NCI-H146 treated with DMSO at 0.1 percent for 48 hours (cell line): ENCODE results near the gene PTPRE.

Experiments
- DNase-seq: peaks from one replicate; lab custom pipeline; 2025; ENCODE audit not compliant: unreplicated experiment; lab: John Stamatoyannopoulos, UW

Gene PTPRE

DNA sequence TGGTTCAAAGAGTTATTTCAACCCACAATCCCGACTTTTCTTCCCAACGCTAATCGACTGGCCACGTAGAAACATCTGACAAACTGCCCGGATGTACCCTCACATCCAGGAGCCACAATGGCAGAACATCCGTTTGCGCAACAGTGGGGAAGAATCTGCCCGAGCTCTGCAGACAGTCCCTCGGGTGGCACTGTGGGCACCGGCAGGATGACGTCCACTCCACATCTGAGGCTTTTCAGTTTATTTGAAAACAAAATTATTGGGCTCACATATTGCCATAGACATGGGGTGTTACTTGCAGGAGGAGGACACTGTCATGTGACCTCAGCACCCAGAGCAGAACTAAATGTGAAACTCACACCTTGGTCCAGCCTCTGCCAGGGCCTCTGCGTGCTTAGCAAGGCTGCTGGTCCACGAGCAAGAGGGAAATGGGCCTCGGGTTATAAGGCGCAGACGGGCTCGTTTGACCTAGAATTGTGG lies 135.3 kb downstream of the PTPRE start:
- no peak for DNase-seq

DNA sequence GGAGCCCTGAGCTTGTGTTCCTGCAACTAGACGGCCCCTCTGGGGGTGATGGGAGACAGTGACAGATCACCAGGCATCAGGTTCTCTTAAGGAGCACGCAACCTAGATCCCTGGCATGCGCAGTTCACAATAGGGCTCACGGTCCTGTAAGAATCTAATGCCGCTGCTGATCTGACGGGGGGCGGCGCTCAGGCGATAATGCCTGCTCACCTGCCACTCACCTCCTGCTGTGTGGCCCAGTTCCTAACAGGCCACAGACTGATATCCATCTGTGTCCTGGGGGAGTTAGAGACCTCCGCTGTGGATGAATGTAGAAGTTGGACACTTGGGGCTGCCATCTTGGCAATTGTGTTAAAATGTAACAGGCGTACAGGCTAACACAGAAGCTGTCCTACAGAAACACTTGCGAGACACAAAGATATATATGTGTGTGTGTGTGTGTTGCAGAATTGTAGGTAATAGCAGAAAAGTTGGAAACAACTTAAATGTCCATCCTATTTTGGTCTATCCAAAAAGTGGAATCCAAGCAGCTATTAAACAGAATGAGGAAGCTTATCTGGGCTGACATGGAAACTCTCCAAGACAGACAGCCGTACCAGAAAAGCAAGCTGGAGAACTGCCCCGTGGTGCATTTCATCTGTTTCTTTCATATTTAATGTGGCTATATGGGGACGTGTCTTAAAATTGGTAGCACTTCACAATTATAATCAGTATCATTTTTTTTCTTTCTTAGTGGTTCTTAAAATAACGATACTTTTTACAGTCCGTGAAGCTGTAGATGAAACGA lies 136.5 kb downstream of the PTPRE start:
- no peak for DNase-seq

DNA sequence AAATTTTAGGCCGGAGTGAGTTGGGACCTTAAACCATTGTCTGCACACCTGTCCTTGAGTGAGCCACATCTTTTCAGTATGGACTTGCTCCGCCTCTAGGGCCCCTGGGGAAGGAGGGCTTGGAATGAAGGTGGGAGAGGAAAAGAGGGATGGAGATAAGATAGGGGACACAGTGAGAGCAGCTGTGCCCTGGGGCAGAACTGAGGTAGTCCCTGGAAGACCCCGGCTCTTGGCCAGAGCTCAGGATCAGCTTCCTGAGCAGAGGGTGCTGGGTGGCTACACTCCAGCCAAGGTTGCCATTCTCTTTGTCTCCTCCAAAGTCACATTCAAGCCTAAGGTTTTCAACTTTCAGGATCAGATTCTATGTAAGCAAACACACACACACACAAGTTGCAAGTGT lies 137.3 kb downstream of the PTPRE start:
- no peak for DNase-seq

DNA sequence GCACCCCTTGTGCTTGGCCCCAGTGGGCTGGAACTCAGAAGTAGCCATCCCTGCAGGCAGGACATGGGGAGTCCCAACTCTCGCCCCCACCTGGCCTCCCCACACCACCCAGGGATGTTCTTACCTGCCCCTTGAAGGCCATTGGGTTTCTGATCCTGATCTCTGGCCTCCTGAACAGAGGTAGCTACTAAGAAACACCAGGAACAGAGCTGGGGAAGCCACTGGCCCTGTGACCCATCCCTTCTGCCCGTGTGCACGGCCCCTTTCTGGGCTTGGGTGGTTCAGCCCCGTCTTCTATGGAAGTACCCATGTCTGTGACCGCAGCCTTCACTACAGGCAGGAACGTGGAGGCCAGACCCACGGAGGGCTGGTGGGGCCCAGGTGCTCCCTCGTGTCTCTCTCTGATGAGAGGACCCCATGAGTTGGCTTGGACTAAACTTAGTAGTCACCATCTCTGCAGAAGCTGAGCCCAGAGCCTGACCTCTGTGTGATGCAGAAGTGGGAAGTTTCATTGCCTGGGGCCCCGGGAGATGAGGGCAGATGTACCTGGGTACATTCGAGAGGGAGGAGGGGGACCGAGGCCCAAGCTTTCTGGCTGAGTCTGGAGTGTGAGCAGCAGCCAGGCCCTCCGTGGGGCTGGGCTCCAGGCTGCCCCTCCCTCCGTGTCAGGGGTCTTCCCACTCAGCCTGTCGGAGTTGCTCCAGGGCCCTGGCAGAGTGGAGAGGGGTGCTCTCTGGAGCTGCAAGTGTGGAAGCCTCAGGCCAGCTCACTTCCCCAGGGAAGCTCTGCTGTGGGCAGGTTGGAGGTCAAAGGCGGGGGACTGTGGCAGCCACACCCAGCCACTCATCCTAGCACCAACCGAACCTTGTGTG lies 138.3 kb downstream of the PTPRE start:
- no peak for DNase-seq

DNA sequence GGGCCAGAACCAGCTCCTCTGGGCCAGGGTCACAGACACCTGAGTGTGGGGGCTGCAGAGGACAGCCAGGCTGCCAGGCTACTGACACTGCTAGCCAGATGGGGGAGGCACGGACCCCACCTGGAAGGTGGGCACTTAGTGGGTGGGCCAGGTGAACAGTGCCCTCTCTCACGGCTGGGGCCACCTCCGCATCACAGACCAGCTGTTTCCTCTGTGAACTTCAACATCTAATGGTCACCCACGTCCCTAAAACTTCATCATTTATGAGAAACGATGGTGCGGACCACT lies 138.9 kb downstream of the PTPRE start:
- no peak for DNase-seq

DNA sequence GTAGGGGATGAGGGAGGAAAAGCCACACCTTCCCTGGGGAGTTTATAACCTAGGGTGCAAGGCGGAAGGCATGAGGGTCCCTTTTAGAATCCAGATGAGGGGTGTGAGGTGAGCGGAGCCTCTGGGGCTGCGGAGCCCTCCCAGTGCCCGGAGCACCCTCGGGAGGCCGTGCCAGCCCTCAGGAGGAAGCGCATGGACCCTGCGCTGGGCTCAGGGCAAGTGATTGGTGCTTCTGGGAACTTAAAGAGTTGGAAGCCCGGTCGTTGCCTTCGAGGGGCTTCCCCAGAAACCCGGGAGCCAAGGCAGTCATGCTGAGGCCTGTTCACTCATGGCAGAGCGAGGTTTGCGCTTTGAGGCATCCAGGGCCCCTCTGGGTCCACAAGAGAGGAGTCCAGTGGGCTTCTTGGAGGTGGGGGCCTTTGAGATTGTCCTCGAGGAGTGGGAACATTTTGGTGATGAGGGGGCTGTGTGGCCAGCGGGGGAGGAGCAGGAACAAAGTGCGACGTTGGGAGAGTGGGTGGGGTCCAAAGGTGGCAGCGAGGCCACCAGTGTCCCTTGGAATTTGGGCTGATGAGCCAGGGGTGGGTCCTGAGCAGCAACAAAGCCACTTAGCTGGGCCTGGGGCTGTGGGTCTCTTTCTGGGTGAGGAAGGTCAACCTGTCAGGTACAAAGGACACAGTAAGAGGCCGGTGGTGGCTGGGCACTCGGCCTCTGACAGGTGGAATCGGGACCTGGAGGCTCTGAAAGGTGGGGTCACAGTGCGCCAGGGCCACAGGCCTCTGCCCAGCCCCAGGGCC lies 139.5 kb downstream of the PTPRE start:
- no peak for DNase-seq

DNA sequence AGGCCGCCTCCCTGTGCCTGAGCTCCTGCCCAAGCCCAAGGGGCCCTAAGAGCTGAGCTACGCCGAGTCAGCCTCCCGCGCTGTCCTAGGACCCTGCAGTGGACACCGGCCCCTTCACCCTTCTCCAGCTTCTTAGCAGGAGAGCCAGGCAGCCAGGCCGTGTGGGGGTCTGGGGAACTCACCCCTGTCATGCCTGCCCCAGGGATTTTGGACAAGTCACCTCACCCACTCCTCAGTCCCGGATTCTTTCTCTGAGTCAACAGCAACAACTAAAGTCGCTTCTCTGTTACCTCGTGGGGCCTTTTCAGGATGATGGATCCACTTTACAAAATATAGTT lies 140.0 kb downstream of the PTPRE start:
- DNase-seq, result no peak

DNA sequence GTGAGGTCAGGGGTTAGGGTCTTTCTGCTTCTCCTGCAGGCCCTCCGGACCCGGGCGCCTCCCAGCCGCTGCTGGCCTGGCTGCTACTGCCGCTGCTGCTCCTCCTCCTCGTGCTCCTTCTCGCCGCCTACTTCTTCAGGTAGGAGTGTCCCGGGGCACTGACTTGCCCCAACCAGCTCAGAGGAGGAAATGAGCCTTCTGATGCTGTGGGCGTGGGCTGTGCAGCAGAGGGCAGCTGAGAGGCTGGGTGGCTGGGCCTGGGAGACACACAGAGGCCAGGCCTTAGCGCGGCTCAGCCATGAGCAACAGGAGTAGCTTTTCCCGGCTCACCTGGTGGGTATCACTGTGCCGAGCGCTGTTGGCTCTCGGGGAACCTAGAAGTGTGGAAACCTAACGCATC lies 140.4 kb downstream of the PTPRE start:
- DNase-seq, result no peak

DNA sequence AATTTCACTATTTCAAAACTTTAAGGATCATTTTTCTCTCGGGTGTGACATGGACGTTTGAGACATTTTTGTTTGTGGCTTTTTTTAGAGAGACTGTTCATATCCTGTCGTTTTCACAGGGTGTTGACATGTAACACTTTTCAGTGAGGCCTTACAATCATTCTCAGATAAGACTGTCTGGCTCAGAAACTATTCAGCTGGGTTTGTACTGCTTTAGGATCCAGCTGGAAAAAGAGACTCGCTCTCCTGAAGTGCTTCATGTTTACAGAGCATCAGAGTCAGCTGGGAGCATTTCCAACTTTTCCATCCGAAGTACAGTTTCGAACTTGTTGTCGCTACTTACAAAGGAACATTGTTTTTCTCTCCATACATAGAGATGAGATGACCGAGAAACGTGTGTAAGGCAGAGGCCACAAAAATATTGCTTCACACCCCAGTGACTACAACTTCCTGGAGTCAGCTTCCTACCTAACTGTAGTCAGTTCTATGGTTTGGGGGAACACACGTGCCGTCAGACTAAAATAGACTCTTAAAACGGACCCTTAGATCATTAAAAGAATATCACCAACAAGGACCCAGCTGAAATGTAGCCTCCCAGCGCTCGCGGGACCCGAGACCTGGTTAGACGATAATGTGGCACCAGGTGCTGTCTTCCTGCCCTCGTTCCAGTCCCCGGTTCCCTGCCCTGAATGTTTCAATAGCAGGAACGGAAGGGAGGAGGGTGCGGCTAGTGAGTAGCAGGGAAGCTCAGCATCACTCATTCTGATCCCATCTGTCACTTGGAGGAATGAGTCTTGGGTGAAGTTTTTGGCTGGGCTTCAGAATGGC lies 141.3 kb downstream of the PTPRE start:
- no peak for DNase-seq

DNA sequence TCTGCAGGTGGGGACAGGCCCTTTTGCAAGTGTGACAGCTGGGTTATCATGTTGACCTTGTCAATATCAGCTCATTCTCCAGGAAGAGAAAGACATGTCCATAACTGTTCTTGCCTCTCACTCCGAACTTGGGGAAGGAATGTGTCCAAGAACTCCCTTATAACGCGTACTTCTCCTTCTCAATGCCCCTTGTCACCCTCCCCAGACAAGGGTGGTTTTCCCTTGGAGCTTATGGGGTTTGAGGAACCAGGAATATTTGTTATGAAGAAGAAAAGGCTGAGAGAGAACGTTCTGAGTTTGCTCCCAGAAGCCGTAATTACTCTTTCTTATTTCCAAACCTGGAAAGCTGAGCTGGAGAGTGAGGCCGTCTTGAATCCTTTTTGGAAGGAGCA lies 141.9 kb downstream of the PTPRE start:
- no peak for DNase-seq

DNA sequence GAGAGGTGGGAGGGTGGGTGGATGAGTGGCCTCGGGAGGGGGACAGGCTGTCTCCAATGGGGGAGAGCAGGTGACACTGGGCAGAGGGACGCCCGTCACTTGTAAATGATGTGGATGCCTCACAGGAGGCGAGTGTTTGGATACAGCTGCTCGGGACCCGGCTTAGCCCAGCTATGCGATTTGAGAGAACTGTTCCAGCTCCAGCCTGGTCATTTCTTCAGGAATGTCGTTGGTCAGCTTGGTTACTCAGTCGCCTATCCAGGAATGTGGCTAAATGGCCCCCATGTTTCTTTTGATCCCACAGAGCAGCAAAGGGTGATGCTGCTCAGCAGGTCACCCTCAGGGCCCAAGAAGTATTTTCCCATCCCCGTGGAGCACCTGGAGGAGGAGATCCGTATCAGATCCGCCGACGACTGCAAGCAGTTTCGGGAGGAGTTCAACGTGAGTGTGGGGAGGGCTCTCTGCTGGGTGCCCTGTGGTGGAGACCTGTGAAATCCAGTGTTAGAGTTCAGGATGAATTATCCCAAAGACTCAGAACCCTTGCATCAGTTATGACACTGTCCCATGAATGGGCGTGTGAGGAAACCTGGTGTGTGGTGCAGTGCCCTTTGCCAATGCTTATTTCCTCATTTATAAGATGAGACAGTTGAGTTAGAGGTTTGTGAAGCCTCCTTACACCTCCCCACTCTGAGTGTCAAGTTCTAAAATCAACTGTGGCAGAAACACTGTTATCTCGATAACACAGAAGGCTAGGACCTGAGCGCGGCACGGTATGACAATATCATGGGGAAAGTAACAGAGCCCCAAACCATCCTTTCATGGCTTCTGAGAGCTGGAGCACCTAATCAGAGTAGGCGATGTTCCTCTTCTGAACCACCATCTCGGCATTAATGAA lies 142.6 kb downstream of the PTPRE start:
- no peak for DNase-seq

DNA sequence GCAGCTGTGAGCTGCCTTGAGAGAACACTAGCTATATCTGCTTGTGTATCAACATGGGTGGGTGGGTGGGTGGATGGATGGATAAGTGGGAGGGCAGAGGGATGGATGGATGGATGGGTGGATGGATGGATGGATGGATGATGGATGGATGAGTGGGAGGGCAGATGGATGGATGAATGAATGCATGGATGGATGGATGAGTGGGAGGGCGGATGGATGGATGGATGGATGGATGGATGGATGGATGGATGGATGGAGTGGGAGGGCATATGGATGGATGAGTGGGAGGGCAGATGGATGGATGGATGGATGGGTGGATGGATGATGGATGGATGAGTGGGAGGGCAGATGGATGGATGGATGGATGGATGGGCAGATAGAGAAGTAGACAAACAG lies 143.2 kb downstream of the PTPRE start:
- DNase-seq, result no peak

DNA sequence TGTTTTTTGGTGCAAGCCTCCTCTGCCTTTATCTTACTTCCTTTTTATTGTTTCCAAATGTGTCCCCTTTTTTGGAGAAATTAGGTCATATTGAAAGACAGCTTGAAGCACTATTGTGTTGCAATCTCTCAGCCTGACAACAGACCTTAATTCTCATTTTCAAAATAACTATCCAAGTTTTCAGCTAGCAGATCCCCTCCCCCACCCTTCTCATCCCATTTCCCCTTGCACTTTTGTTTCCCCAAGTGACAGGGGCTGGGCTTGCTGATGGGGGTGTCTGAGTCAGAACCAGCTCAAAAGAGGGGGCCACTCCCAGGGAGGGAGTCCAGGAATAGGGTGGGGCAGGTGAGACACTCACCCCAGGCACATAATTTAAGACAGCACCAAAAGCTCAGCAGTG lies 144.0 kb downstream of the PTPRE start:
- no peak for DNase-seq

DNA sequence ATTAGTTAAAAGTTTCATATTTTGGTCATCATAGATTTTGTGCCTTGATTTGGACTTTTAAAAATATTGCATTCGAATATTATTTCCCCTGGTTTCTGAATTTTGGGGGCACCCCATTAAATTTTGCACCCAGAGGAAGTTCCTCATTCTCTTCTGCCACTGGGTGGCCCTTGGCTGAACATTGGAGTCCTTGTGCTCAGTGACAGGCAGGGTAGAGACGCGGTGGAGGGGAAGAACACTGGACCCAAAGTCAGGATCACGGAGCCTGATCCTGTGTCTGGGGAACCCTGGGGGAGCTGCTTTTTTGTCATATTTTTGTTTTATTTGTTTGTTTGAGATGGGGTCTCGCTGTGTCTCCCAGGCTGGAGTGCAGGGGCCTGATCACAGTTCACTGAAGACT lies 144.6 kb downstream of the PTPRE start:
- DNase-seq, result no peak

DNA sequence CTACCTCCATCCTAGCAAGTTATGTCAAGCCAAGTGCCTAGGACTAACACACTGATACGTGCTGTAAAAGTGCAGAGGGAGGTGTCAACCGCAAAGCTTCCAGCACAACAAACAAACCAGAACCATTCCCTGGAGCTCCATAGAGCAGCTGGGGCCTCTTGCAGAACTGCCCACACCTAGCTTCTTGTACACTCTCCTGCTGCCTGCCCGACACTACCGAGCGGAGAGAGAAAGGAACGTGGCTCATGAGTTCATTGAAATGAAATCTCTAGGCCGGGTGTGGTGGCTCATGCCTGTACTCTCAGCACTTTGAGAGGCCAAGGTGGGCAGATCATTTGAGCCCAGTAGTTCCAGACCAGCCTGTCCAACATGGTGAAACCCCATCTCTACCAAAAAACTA lies 145.8 kb downstream of the PTPRE start:
- no peak for DNase-seq

DNA sequence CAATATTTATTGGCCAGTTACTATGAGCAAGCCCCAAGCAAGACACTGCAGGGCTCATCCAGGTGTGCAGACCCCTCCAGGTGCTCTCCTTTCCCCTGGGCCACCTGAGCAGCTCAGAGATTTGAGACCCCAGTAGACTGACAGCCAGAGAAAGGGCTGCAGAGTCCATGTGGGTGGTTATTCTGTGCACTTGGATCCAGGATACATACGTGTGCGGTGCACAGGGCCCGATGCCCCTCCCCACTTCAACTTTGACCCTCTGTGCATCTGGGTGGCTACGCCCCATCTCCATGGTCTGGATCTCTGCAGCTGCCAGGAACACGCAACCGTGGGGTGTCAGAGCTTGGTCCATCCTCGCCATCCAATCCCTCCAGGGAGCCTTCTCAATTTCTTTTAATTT lies 146.5 kb downstream of the PTPRE start:
- DNase-seq, result no peak

DNA sequence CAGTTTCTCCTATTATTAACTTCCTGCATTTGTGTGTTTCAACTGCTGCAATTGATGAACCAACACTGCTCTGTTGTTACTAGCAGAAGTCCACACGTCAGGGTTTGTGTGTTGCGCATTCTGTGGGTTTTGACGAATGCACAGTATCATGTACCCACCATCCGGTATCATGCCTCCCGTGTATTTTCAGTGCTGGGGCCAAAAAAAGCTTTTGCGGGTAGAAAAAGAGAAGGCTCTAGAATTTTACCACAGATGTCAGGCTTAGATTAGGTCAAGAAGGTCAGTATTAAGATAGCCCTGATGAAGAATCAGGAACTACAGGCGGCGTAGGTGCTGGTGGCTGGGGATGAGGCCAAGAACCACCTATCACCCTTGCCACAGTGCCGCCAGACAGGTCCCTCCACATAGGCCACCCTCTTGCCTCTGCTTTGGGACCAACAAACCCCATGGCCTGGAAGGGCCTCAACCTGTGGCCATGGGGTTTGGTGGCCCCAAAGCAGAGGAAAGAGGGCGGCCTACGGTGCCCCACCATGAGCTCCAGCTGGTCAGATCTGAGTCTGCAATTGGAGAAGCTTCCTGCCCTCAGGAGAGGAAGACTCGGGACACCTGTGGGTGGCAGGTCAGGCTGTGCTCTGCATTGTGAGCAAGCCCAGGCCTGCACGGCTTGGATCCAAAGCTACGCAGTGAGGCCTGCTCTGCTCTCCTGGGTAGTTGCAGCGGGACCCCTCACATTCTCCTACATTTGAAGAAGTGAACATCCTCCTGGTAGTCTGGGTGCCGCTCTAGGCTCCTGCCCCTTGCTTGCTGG lies 147.5 kb downstream of the PTPRE start:
- DNase-seq, result no peak

DNA sequence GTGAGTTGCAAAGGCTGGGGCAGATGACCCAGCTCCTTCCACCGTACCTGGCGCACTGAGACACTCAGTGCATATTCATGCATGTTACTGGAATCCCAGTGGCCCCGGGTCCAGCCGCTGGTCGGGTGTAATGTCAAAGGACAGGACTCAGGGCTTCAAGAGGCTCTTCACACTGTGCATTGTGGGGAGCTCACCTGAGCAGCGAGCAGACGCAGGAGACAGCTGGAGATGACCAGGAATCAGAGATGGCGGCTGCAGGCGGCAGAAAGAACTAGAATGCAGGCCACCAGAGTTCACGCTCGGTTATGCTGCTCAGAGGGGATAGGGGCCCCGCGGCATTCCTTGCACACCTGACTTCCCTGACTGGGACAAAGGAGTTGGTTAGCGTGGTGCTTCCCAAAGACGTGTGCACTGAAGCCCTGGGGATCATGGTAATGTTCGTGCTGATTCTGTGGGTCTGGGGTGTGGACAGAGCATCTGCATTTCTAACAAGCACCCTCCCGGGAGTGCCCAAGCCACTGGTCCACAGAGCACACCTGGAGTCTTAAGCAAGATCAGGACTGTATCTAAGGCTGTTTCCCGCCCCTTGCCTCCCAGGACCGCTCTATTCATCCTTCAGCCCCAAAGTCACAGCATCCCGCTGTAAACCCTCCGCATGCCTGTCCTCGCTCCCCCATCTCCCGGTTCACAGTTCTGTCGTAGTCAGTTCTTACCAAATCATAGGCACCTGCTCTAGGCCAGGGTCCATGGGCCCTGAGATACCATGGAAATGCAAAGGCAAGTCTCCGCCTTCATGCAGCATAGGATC lies 148.4 kb downstream of the PTPRE start:
- no peak for DNase-seq
